Cardiac muscle cell (in vitro differentiated cells and primary cell): ENCODE measurements around the gene MGMT. TPM values are rescaled to one million over a fixed set of nuclear protein-coding genes. Genes with fewer than 3 reads are reported as not detected.

Source experiments
- DNase-seq, 2 donors: peaks; one replicate each; pipeline versions ENCODE4 v3.0.0 to v3.0.0-alpha.2; 2010 to 2017; ENCODE audit warnings: low read depth in 1 of 2, low spot score in 1 of 2
- H3K27ac ChIP-seq: fragments of 200-600 bp; sonication (generic); 2 replicates; pipeline ENCODE4 v1.5.1; 2016
- H3K27me3 ChIP-seq: fragments of 200-600 bp; sonication (generic); 2 replicates; pipeline ENCODE4 v1.6.0; 2016; ENCODE audit warnings: control low read depth
- H3K36me3 ChIP-seq: fragments of 200-600 bp; sonication (generic); 2 replicates; pipeline ENCODE4 v1.5.1; 2016; ENCODE audit warnings: control low read depth
- H3K4me1 ChIP-seq: fragments of 200-600 bp; sonication (generic); 2 replicates; pipeline ENCODE4 v1.8.1; 2017; ENCODE audit warnings: low read depth, mild to moderate bottlenecking, mixed run types
- H3K4me3 ChIP-seq: fragments of 200-600 bp; sonication (generic); 2 replicates; pipeline ENCODE4 v1.5.1; 2016; ENCODE audit warnings: mild to moderate bottlenecking
- H3K9me3 ChIP-seq: fragments of 200-600 bp; sonication (generic); 2 replicates; pipeline ENCODE4 v1.5.1; 2017; ENCODE audit warnings: low read depth, mild to moderate bottlenecking, control low read depth
- CTCF ChIP-seq: IDR thresholded peaks from 2 replicates; pipeline ENCODE4 v1.5.1; 2012; ENCODE audit warnings: low read depth, mild to moderate bottlenecking, low read length
- polyA plus RNA-seq: library from polyadenylated mRNA; unstranded; fragments of >200 nt; fragmentation: Nextera tagmentation; extraction: Ambion mirVana; gene quantifications from 2 replicates; pipeline ENCODE4 v1.2.1, GENCODE V29; 2016
- total RNA-seq: library from RNA; depleted of rRNA; stranded (reverse); fragments of >200 nt; gene quantifications from 2 replicates; pipeline ENCODE4 v1.2.3, GENCODE V29; 2016

The MGMT gene
- total and polyA plus RNA-seq, 2 experiments from 2014 or later, result 21.8 to 28.0 TPM

GRCh38 chr10:129725482-129725881 lies 258.4 kb downstream of the MGMT start:
- no peak for DNase-seq
- Histone ChIP-seq H3K4me1 (no peaks in the 10 kb centered on the region), H3K27me3 (no peaks in the 10 kb centered on the region), H3K27ac (no peak overlapping the region), H3K36me3 (no peaks in the 10 kb centered on the region), H3K4me3 (no peak overlapping the region), H3K9me3 (no peaks in the 10 kb centered on the region)
- no peak for TF ChIP-seq CTCF

- no peak for DNase-seq
- H3K9me3 ChIP-seq, result no peaks in the 10 kb centered on the region
- TF ChIP-seq CTCF, result no peak
- no peaks in the 10 kb centered on the region for H3K27me3 ChIP-seq
- H3K27ac ChIP-seq, result no peak overlapping the region
- H3K36me3 ChIP-seq, result no peaks in the 10 kb centered on the region
- no peak overlapping the region for H3K4me3 ChIP-seq
- no peaks in the 10 kb centered on the region for H3K4me1 ChIP-seq
These were observed 259.0 kb downstream of the MGMT start for GRCh38 chr10:129725890-129726631.

- H3K4me1 ChIP-seq, result no peaks in the 10 kb centered on the region
- no peak for TF ChIP-seq CTCF
These were observed 260.0 kb downstream of the MGMT start for GRCh38 chr10:129727071-129727470.

GRCh38 chr10:129727495-129727894 lies 260.5 kb downstream of the MGMT start:
- Histone ChIP-seq H3K9me3 (no peaks in the 10 kb centered on the region), H3K27ac (no peak overlapping the region), H3K4me3 (no peak overlapping the region), H3K4me1 (no peaks in the 10 kb centered on the region), H3K36me3 (no peaks in the 10 kb centered on the region), H3K27me3 (no peaks in the 10 kb centered on the region)
- DNase-seq, result no peak
- TF ChIP-seq CTCF, result no peak

More at GRCh38 chr10:129727071-129727470, 260.0 kb downstream of the MGMT start:
- Histone ChIP-seq H3K27me3 (no peaks in the 10 kb centered on the region), H3K36me3 (no peaks in the 10 kb centered on the region), H3K4me3 (no peak overlapping the region), H3K27ac (no peak overlapping the region), H3K9me3 (no peaks in the 10 kb centered on the region)
- no peak for DNase-seq

GRCh38 chr10:129728246-129728820 lies 261.3 kb downstream of the MGMT start:
- Histone ChIP-seq H3K27ac (no peak overlapping the region), H3K36me3 (no peaks in the 10 kb centered on the region), H3K4me1 (no peaks in the 10 kb centered on the region), H3K27me3 (no peaks in the 10 kb centered on the region), H3K9me3 (no peaks in the 10 kb centered on the region), H3K4me3 (no peak overlapping the region)
- no peak for TF ChIP-seq CTCF
- DNase-seq, result no peak
